WTC11 (cell line): ENCODE data around the gene MTUS2.

Experiments
- ATF1 ChIP-seq: sonication (generic); formaldehyde crosslinking; IDR thresholded peaks from 2 replicates; pipeline ENCODE4 v1.8.1; 2023; ENCODE audit warnings: mild to moderate bottlenecking, moderate library complexity, missing genetic modification reagents
- RORB ChIP-seq: fragments of 250-450 bp; sonication (Bioruptor Pico); IDR thresholded peaks from 2 replicates; pipeline ENCODE4 v1.9.0; 2021; ENCODE audit warnings: mild to moderate bottlenecking
- SP1 ChIP-seq: sonication (generic); formaldehyde crosslinking; conservative IDR thresholded peaks from 2 replicates; pipeline ENCODE4 v1.8.1; 2022; ENCODE audit warnings: missing genetic modification reagents
- ZBTB21 ChIP-seq: sonication (generic); formaldehyde crosslinking; IDR thresholded peaks from 2 replicates; pipeline ENCODE4 v1.8.1; 2023; ENCODE audit warnings: mild to moderate bottlenecking, missing genetic modification reagents, borderline replicate concordance
- ZNF263 ChIP-seq: sonication (generic); formaldehyde crosslinking; IDR thresholded peaks from 2 replicates; pipeline ENCODE4 v1.8.1; 2022; ENCODE audit warnings: low read depth, mild to moderate bottlenecking, moderate library complexity, missing genetic modification reagents
- TF ChIP-seq, protein P1 (sequence below): fragments of 200-600 bp; IDR thresholded peaks from 2 replicates; pipeline ENCODE4 v1.8.0; 2022; ENCODE audit warnings: antibody characterized with exemption
- TF ChIP-seq, protein P2 (sequence below): sonication (generic); formaldehyde crosslinking; IDR thresholded peaks from 2 replicates; pipeline ENCODE4 v1.8.1; 2022; ENCODE audit warnings: low read depth, missing genetic modification reagents, borderline replicate concordance
- TF ChIP-seq, protein P3 (sequence below): fragments of 250-450 bp; sonication (Bioruptor Pico); IDR thresholded peaks from 2 replicates; pipeline ENCODE4 v1.9.0; 2021; ENCODE audit warnings: moderate library complexity, mild to moderate bottlenecking, inconsistent platforms, borderline replicate concordance

DNA sequence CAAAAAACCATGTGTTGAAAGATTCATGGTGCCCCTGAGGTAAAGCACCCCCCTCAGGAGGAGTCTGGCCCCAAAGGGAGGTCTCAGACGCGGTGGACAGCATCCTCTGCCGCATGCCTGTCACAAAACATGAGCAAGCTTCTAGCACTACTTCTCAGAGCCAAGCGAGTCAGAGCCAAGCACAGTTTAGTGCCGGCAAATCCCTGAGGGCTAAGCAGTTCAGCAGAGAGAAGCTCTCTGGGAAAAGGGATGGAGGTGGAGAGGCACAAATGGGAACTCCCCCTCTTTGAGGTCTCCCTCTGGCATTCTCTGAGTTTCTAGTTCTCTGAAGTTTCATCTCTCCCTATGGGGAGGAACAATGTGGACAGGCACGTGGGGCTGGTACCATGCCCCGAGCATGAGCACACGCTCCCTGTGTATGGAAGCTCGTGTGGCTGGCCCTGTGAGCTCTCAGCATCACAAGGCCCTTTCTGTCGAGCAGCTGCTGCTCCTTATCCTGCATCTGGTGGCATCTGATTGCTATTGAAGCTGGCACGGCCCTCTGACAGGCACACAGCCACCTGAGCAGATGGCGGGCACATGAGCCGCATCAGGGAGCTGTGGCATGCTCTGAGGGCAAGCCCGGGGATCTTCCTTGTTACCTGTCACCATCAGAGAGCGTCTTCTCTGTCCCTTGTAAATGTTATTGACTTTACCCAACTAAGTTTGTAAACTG, 450.3 kb downstream of the MTUS2 start:
- TF ChIP-seq RORB (no peak), ZBTB21 (CRISPR knock-in tag) (no peak), SP1 (no peak), ZNF263 (CRISPR knock-in tag) (no peak), ATF1 (CRISPR knock-in tag) (no peak)
- TF ChIP-seq, protein P1, sequence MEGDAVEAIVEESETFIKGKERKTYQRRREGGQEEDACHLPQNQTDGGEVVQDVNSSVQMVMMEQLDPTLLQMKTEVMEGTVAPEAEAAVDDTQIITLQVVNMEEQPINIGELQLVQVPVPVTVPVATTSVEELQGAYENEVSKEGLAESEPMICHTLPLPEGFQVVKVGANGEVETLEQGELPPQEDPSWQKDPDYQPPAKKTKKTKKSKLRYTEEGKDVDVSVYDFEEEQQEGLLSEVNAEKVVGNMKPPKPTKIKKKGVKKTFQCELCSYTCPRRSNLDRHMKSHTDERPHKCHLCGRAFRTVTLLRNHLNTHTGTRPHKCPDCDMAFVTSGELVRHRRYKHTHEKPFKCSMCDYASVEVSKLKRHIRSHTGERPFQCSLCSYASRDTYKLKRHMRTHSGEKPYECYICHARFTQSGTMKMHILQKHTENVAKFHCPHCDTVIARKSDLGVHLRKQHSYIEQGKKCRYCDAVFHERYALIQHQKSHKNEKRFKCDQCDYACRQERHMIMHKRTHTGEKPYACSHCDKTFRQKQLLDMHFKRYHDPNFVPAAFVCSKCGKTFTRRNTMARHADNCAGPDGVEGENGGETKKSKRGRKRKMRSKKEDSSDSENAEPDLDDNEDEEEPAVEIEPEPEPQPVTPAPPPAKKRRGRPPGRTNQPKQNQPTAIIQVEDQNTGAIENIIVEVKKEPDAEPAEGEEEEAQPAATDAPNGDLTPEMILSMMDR: no peak
- TF ChIP-seq, protein P2, sequence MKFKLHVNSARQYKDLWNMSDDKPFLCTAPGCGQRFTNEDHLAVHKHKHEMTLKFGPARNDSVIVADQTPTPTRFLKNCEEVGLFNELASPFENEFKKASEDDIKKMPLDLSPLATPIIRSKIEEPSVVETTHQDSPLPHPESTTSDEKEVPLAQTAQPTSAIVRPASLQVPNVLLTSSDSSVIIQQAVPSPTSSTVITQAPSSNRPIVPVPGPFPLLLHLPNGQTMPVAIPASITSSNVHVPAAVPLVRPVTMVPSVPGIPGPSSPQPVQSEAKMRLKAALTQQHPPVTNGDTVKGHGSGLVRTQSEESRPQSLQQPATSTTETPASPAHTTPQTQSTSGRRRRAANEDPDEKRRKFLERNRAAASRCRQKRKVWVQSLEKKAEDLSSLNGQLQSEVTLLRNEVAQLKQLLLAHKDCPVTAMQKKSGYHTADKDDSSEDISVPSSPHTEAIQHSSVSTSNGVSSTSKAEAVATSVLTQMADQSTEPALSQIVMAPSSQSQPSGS (CRISPR knock-in tag): no peak
- TF ChIP-seq, protein P3, sequence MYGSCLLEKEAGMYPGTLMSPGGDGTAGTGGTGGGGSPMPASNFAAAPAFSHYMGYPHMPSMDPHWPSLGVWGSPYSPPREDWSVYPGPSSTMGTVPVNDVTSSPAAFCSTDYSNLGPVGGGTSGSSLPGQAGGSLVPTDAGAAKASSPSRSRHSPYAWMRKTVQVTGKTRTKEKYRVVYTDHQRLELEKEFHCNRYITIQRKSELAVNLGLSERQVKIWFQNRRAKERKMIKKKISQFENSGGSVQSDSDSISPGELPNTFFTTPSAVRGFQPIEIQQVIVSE: no peak
